DOHH2 (cell line): ENCODE results near the gene SMAD3.

Source experiments
- H3F3A ChIP-seq: fragments of 200-600 bp; sonication (generic), shearing (Covaris generic); 2 replicates; pipeline ENCODE4 v1.6.0; 2016; ENCODE audit warnings: antibody characterized with exemption, mild to moderate bottlenecking; ENCODE audit not compliant: control insufficient read depth, insufficient read depth
- H3K27ac ChIP-seq: fragments of 200-600 bp; sonication (generic); 2 replicates; pipeline ENCODE4 v1.5.1; 2014; ENCODE audit warnings: low read depth, mild to moderate bottlenecking, low read length, moderate library complexity
- H3K27me3 ChIP-seq: fragments of 200-600 bp; sonication (generic); 2 replicates; pipeline ENCODE4 v1.6.1; 2014; ENCODE audit warnings: mild to moderate bottlenecking, low read length, mixed read lengths; ENCODE audit not compliant: control insufficient read depth
- H3K36me3 ChIP-seq: fragments of 200-600 bp; sonication (generic); 2 replicates; pipeline ENCODE4 v1.6.1; 2014; ENCODE audit warnings: mild to moderate bottlenecking, low read length, moderate library complexity, mixed read lengths; ENCODE audit not compliant: control insufficient read depth
- H3K4me1 ChIP-seq: fragments of 200-600 bp; sonication (generic); 2 replicates; pipeline ENCODE4 v1.6.1; 2014; ENCODE audit warnings: mild to moderate bottlenecking, low read length, mixed read lengths; ENCODE audit not compliant: control insufficient read depth
- H3K4me2 ChIP-seq: fragments of 200-600 bp; sonication (generic); 2 replicates; pipeline ENCODE4 v1.6.0; 2014; ENCODE audit warnings: mild to moderate bottlenecking, low read length, moderate library complexity
- H3K4me3 ChIP-seq: fragments of 200-600 bp; sonication (generic); 2 replicates; pipeline ENCODE4 v1.5.1; 2014; ENCODE audit warnings: mild to moderate bottlenecking, low read length, mixed read lengths
- H3K79me2 ChIP-seq: fragments of 200-600 bp; sonication (generic); 2 replicates; pipeline ENCODE4 v1.6.1; 2014; ENCODE audit warnings: mild to moderate bottlenecking, low read length, mixed read lengths; ENCODE audit not compliant: control insufficient read depth
- H3K9me2 ChIP-seq: fragments of 200-600 bp; sonication (generic); replicated peaks from 2 replicates; pipeline ENCODE4 v1.6.1; 2014; ENCODE audit warnings: mild to moderate bottlenecking, low read length, mixed read lengths; ENCODE audit not compliant: control insufficient read depth
- H3K9me3 ChIP-seq: fragments of 200-600 bp; sonication (generic); 2 replicates; pipeline ENCODE4 v1.6.1; 2014; ENCODE audit warnings: antibody characterized with exemption, low read length, mixed read lengths; ENCODE audit not compliant: control insufficient read depth, insufficient read depth
- H4K20me1 ChIP-seq: fragments of 200-600 bp; sonication (generic); 2 replicates; pipeline ENCODE4 v1.6.0; 2014; ENCODE audit warnings: low read depth, mild to moderate bottlenecking, antibody characterized with exemption, low read length, moderate library complexity; ENCODE audit not compliant: control insufficient read depth, insufficient read depth
- EZH2phosphoT487 ChIP-seq: fragments of 200-600 bp; sonication (generic); IDR thresholded peaks from 2 replicates; pipeline ENCODE4 v1.6.1; 2017; ENCODE audit warnings: borderline replicate concordance, mild to moderate bottlenecking, antibody characterized with exemption, low read length, moderate library complexity, mixed read lengths
- TF ChIP-seq, protein P1 (sequence below): fragments of 200-600 bp; sonication (generic); IDR thresholded peaks from one replicate; pipeline ENCODE4 v1.5.1; 2014; ENCODE audit warnings: antibody characterized with exemption, mild to moderate bottlenecking, low read depth, low read length; ENCODE audit not compliant: poor library complexity, severe bottlenecking

The SMAD3 gene

DNA sequence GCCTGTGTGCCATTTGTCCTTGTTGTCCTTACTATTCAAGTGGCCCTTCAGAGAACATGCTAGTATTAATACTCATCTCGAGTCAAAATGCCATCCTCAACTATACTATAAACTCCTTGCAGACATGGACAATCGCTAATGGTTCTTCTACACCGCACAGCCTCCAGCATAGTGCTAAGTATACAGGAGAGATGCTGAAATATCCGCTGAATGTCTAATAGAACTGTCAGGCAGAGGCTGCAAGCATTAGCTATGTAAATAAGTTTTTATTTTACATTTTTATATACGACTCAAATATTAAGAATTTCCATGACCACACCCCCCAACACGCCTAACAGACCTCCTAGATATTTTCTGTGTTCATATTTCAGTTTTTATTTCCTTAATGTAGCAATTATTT, 149.7 kb downstream of the SMAD3 start:
- H3K27ac ChIP-seq = peak overlapping the region; percentile 20; the same call in 1 of the 2 replicates
- H3K79me2 ChIP-seq = no peaks in the 10 kb centered on the region
- TF ChIP-seq, protein P1, sequence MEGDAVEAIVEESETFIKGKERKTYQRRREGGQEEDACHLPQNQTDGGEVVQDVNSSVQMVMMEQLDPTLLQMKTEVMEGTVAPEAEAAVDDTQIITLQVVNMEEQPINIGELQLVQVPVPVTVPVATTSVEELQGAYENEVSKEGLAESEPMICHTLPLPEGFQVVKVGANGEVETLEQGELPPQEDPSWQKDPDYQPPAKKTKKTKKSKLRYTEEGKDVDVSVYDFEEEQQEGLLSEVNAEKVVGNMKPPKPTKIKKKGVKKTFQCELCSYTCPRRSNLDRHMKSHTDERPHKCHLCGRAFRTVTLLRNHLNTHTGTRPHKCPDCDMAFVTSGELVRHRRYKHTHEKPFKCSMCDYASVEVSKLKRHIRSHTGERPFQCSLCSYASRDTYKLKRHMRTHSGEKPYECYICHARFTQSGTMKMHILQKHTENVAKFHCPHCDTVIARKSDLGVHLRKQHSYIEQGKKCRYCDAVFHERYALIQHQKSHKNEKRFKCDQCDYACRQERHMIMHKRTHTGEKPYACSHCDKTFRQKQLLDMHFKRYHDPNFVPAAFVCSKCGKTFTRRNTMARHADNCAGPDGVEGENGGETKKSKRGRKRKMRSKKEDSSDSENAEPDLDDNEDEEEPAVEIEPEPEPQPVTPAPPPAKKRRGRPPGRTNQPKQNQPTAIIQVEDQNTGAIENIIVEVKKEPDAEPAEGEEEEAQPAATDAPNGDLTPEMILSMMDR = no peak
- TF ChIP-seq EZH2phosphoT487 = no peak
- H3K4me3 ChIP-seq = no peak overlapping the region; the same call in 1 of the 2 replicates
- H4K20me1 ChIP-seq = no peaks in the 10 kb centered on the region
- peaks cover 4% of the 10 kb centered on the region; the same call in 1 of the 2 replicates for H3K36me3 ChIP-seq
- H3K9me3 ChIP-seq = no peaks in the 10 kb centered on the region
- H3K4me1 ChIP-seq = peaks cover 16% of the 10 kb centered on the region
- H3F3A ChIP-seq = no peaks in the 10 kb centered on the region
- H3K4me2 ChIP-seq = peak overlapping the region; percentile 52
- H3K27me3 ChIP-seq = no peaks in the 10 kb centered on the region
- H3K9me2 ChIP-seq = no peaks in the 10 kb centered on the region

DNA sequence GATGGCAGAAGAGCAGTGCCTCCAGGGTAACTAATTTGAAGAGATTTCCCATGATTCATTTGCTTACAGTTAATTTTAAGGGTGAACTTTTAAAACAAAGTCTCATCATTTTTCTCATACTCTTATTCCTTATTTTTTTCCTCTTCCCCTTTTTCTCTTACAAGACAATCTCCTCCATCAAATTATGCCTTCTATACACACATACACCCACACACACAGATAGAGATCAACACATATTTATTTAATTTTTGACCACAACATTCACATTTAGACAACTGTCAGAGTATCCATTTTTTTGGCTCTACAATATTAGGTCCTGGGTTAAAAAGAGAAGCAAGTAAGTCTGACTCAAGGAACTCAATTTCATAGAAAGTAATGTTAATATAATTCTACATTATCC, 151.5 kb downstream of the SMAD3 start:
- TF ChIP-seq, protein P1 = no peak
- no peak for TF ChIP-seq EZH2phosphoT487
- no peaks in the 10 kb centered on the region for H3K9me3 ChIP-seq
- no peaks in the 10 kb centered on the region for H3K79me2 ChIP-seq
- no peaks in the 10 kb centered on the region for H3K9me2 ChIP-seq
- H3K27ac ChIP-seq = no peak overlapping the region
- H3K4me2 ChIP-seq = no peak overlapping the region
- H4K20me1 ChIP-seq = no peaks in the 10 kb centered on the region
- no peak overlapping the region for H3K4me3 ChIP-seq
- no peaks in the 10 kb centered on the region for H3F3A ChIP-seq
- H3K4me1 ChIP-seq = peaks cover 16% of the 10 kb centered on the region
- H3K36me3 ChIP-seq = peaks cover 11% of the 10 kb centered on the region; the same call in 1 of the 2 replicates
- no peaks in the 10 kb centered on the region for H3K27me3 ChIP-seq

DNA sequence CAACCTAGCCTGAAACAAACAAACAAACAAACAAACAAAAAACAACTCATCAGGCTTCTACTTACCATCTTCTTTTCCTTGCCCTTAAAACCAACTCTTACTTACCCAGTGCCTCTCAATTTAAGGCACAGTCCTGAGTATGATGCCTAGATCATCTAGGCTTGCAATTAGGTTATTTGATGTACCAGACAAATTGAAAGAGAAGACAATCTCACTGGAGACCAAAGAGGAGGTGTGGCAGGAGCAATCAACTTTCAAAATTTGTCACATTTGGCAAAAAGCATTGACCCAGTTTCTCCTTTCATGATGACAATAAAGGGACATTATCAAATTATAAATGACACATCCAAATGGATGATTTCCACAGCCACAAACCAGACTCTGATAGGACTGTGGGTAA, 153.0 kb downstream of the SMAD3 start:
- H3K27ac ChIP-seq = no peak overlapping the region
- TF ChIP-seq, protein P1 = no peak
- no peak for TF ChIP-seq EZH2phosphoT487
- no peaks in the 10 kb centered on the region for H3K9me3 ChIP-seq
- no peaks in the 10 kb centered on the region for H3K27me3 ChIP-seq
- H3F3A ChIP-seq = no peaks in the 10 kb centered on the region
- peaks cover 16% of the 10 kb centered on the region for H3K4me1 ChIP-seq
- H3K4me2 ChIP-seq = no peak overlapping the region
- no peaks in the 10 kb centered on the region for H3K79me2 ChIP-seq
- H3K4me3 ChIP-seq = no peak overlapping the region
- H3K9me2 ChIP-seq = no peaks in the 10 kb centered on the region
- H3K36me3 ChIP-seq = peaks cover 11% of the 10 kb centered on the region; the same call in 1 of the 2 replicates
- H4K20me1 ChIP-seq = no peaks in the 10 kb centered on the region

DNA sequence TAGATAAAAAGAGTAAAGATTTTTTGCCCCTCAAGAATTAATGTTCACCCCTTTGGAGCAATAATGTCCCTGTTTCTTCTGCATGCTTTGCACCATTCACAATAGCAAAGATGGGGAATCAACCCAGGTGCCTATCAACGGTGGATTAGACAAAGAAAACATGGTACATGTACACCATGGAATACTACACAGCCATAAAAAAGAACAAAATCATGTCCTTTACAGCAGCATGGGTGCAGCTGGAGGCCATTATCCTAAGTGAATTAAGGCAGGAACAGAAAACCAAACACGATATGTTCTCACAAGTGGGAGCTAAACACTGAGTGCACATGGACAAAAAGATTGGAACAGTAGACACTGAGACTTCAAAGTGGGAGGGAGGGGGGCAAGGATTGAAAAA, 153.9 kb downstream of the SMAD3 start:
- peaks cover 16% of the 10 kb centered on the region for H3K4me1 ChIP-seq
- H3K4me2 ChIP-seq = no peak overlapping the region
- no peaks in the 10 kb centered on the region for H3F3A ChIP-seq
- H3K9me2 ChIP-seq = no peaks in the 10 kb centered on the region
- no peaks in the 10 kb centered on the region for H3K27me3 ChIP-seq
- H3K9me3 ChIP-seq = no peaks in the 10 kb centered on the region
- TF ChIP-seq, protein P1 = no peak
- no peak for TF ChIP-seq EZH2phosphoT487
- H3K27ac ChIP-seq = no peak overlapping the region
- H4K20me1 ChIP-seq = no peaks in the 10 kb centered on the region
- no peaks in the 10 kb centered on the region for H3K79me2 ChIP-seq
- H3K4me3 ChIP-seq = no peak overlapping the region
- H3K36me3 ChIP-seq = peaks cover 11% of the 10 kb centered on the region; the same call in 1 of the 2 replicates
